Dendritic cell treated with granulocyte-macrophage colony-stimulating factor and Interleukin-4, amounts not matched to agents 40 ng/mL and 50 ng/mL, for 4 days (primary cell): ENCODE data around the gene ANAPC10.

ENCODE experiments used
- H3K27ac Mint-ChIP-seq: one replicate; pipeline ENCODE4 v1.8.0; 2022; ENCODE audit warnings: mild to moderate bottlenecking, mixed read lengths
- H3K27me3 Mint-ChIP-seq: one replicate; pipeline ENCODE4 v1.8.0; 2022; ENCODE audit warnings: mild to moderate bottlenecking, mixed read lengths
- H3K36me3 Mint-ChIP-seq: one replicate; pipeline ENCODE4 v1.8.0; 2022; ENCODE audit warnings: low read depth, mixed read lengths
- H3K4me1 Mint-ChIP-seq: one replicate; pipeline ENCODE4 v1.8.0; 2022; ENCODE audit warnings: low read depth, mixed read lengths
- H3K4me3 Mint-ChIP-seq: one replicate; pipeline ENCODE4 v1.8.0; 2022; ENCODE audit warnings: mild to moderate bottlenecking, moderate library complexity, mixed read lengths
- H3K9me3 Mint-ChIP-seq: one replicate; pipeline ENCODE4 v1.8.0; 2022; ENCODE audit warnings: mixed read lengths
- intact Hi-C: fragments of 100-400 bp; cut with micrococcal nuclease; formaldehyde crosslinking; loops from one replicate; pipeline ENCODE4 v1.15.0; 2022

ANAPC10 gene

GRCh38 chr4:145056325-145057130 lies 41.5 kb downstream of the ANAPC10 start:
- no peaks in the 10 kb centered on the region for H3K9me3 Mint-ChIP-seq
- no peaks in the 10 kb centered on the region for H3K27me3 Mint-ChIP-seq
- H3K27ac Mint-ChIP-seq = no peak overlapping the region
- intact Hi-C loops = loop anchor here (10.0 kb wide), 1 partner anchor 152 kb away; no protein-coding TSS in a partner anchor
- no peak overlapping the region for H3K4me3 Mint-ChIP-seq
- H3K4me1 Mint-ChIP-seq = peaks cover 13% of the 10 kb centered on the region
- H3K36me3 Mint-ChIP-seq = peaks cover 16% of the 10 kb centered on the region

DNA sequence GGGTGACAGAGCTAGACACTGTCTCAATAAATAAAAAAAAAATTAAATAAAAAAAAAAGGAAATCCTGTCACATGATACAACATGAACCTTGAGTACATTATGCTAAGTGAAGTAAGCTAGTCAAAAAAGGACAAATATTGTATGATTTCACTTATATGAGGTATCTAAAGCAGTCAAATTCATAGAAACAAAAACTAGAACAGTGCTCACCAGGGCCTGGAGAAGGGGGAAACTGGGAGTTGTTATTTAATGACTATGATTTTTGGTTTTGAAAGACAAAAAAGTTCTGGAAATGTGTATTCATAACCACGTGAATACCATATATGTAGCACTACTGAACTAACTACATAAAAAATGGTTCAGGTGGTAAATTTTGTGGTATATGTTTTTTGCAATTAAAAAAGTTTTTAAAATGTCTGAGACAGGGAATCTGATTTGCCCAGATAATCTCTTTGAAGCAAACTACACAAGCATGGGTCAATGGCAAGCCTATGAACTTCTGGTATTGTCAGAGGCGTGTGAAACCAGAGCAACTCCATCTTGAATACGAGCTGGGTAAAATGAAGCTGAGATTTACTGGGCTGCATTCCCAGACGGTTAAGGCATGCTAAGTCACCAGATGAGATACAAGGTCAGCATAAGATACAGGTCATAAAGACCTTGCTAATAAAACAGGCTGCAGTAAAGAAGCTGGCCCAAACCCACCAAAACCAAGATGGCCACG lies 42.3 kb downstream of the ANAPC10 start:
- Mint-ChIP-seq H3K27me3 (no peaks in the 10 kb centered on the region), H3K9me3 (no peaks in the 10 kb centered on the region), H3K4me1 (peaks cover 13% of the 10 kb centered on the region), H3K27ac (no peak overlapping the region), H3K36me3 (peaks cover 21% of the 10 kb centered on the region), H3K4me3 (no peak overlapping the region)
- intact Hi-C loops = loop anchor here (10.0 kb wide), 1 partner anchor 151 kb away; no protein-coding TSS in a partner anchor

- Mint-ChIP-seq H3K27me3 (no peaks in the 10 kb centered on the region), H3K36me3 (peaks cover 22% of the 10 kb centered on the region), H3K9me3 (no peaks in the 10 kb centered on the region), H3K27ac (no peak overlapping the region), H3K4me3 (no peak overlapping the region), H3K4me1 (no peaks in the 10 kb centered on the region)
- intact Hi-C loops = no loop called here
Measured at GRCh38 chr4:145049241-145049640, 48.8 kb downstream of the ANAPC10 start.

DNA sequence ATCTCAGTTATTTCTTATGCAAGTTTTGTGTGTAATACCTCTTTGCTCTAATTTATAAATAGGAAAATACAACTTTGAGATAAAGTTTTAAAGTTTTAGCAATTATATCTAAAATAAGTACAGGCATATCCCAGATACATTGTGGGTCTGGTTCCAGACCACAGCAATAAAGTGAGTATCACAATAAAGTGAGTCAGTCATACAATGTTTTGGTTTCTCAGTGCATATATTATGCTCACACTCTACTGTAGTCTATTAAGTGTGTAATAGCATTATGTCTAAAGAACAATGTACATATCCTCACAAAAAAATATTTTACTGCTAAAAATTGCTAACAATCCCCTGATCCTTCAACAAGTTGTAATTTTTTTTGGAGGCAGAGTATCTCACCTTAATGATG lies 49.2 kb downstream of the ANAPC10 start:
- peaks cover 18% of the 10 kb centered on the region for H3K36me3 Mint-ChIP-seq
- no peaks in the 10 kb centered on the region for H3K4me1 Mint-ChIP-seq
- H3K27me3 Mint-ChIP-seq = no peaks in the 10 kb centered on the region
- H3K9me3 Mint-ChIP-seq = no peaks in the 10 kb centered on the region
- no peak overlapping the region for H3K4me3 Mint-ChIP-seq
- H3K27ac Mint-ChIP-seq = no peak overlapping the region
- intact Hi-C loops = no loop called here

DNA sequence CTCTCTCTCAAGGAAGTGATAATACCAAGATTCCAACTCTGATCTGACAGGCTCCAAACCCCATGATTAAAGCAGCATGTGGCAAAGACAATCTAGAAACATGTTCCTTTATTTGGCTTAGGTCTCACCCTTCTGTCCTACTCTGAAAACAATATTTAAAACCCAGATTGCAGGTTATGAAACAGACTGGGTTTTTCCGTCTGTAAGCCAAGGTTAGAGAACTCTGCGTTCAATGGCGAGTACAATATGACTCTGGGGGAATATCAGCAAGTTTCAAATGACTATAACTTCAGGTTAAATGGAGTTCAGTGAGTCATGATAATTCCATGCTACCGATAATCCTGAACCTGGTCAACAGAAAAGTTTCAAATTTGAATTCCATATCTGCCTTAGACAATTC lies 50.8 kb downstream of the ANAPC10 start:
- Mint-ChIP-seq H3K9me3 (no peaks in the 10 kb centered on the region), H3K36me3 (peaks cover 16% of the 10 kb centered on the region), H3K4me1 (no peaks in the 10 kb centered on the region), H3K27me3 (no peaks in the 10 kb centered on the region), H3K27ac (no peak overlapping the region), H3K4me3 (no peak overlapping the region)
- intact Hi-C loops = no loop called here

DNA sequence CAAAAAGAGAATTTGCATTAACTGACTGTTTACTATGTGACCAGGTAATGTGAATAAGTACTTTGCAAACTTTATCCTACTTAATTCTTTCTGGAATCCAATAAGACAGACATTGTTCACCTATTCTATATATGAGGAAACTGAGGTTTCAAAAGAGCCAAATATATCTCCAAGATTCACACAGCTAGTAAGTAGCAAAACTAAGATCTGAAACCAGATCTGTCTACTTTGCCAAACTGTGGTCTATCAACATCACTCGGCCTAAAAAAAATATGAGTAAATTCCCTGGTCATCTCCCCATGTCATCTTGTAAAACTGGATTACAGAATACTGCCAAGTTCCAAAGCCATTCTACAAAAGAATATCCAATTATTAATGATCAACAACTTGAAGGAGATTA lies 52.8 kb downstream of the ANAPC10 start:
- Mint-ChIP-seq H3K4me3 (no peak overlapping the region), H3K9me3 (no peaks in the 10 kb centered on the region), H3K36me3 (peaks cover 9% of the 10 kb centered on the region), H3K27ac (no peak overlapping the region), H3K27me3 (no peaks in the 10 kb centered on the region), H3K4me1 (no peaks in the 10 kb centered on the region)
- intact Hi-C loops = no loop called here

DNA sequence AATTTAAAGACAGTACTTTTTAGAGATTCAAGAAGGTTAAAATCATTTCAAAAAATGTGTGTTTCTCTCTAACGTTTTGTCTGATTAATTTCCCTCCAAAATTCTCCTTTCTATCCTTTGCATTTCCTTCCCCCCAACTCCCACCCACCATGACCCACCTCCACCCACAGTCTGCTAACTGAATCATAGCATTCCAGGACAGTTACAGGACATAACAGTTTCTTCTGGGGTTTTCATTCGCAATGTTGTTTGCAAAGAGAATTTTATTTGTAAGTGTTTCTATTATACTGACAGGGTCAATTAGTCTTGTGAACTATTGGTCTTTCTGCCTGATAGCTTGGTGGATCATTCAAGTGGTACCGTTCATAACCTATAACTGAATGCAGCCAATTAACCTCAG lies 53.7 kb downstream of the ANAPC10 start:
- H3K4me3 Mint-ChIP-seq = no peak overlapping the region
- H3K27me3 Mint-ChIP-seq = no peaks in the 10 kb centered on the region
- H3K27ac Mint-ChIP-seq = no peak overlapping the region
- H3K9me3 Mint-ChIP-seq = no peaks in the 10 kb centered on the region
- peaks cover 5% of the 10 kb centered on the region for H3K4me1 Mint-ChIP-seq
- intact Hi-C loops = no loop called here
- peaks cover 2% of the 10 kb centered on the region for H3K36me3 Mint-ChIP-seq

- intact Hi-C loops = no loop called here
Measured at GRCh38 chr4:145043306-145043705, 54.7 kb downstream of the ANAPC10 start.

GRCh38 chr4:145042601-145043285 lies 55.3 kb downstream of the ANAPC10 start:
- H3K9me3 Mint-ChIP-seq = no peaks in the 10 kb centered on the region
- no peak overlapping the region for H3K4me3 Mint-ChIP-seq
- intact Hi-C loops = no loop called here
- no peaks in the 10 kb centered on the region for H3K36me3 Mint-ChIP-seq
- H3K27me3 Mint-ChIP-seq = no peaks in the 10 kb centered on the region
- H3K4me1 Mint-ChIP-seq = peaks cover 10% of the 10 kb centered on the region
- H3K27ac Mint-ChIP-seq = no peak overlapping the region

More at GRCh38 chr4:145043306-145043705, 54.7 kb downstream of the ANAPC10 start:
- Mint-ChIP-seq H3K4me1 (peaks cover 10% of the 10 kb centered on the region), H3K27ac (no peak overlapping the region), H3K4me3 (no peak overlapping the region), H3K27me3 (no peaks in the 10 kb centered on the region), H3K36me3 (no peaks in the 10 kb centered on the region), H3K9me3 (no peaks in the 10 kb centered on the region)

- Mint-ChIP-seq H3K9me3 (no peaks in the 10 kb centered on the region), H3K4me1 (peaks cover 15% of the 10 kb centered on the region), H3K4me3 (no peak overlapping the region), H3K36me3 (no peaks in the 10 kb centered on the region), H3K27ac (no peak overlapping the region), H3K27me3 (no peaks in the 10 kb centered on the region)
- intact Hi-C loops = no loop called here
Measured at GRCh38 chr4:145041378-145041777, 56.6 kb downstream of the ANAPC10 start.

DNA sequence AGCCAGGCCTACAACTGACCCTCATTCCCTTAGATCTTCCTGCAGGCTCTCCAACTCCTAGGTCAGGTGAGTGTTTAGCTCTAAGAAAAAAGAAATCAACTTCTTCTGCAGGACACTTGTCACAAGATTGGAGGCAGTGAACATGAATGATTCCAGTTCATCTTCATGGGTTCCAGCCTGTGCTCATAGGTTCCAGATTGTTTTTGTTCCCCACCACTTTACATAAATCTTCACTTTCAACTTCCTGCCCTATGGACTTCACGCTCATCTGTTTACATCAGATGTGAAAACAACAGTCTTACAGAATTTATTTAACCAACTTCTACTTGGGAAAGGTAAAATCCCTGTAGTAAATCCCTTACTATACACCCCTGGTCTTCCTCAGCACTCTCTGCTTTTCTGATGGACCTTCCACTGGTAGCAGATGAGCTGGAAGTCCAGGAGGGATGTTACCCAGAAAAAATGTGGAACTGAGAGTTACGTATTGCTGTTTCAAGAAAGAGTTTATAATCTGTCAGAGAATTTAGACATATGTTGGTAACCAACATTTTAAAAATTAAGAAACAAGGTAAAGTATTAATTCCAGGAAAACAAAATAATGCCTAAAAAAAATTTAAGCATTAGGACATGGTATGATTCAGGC lies 62.4 kb downstream of the ANAPC10 start:
- Mint-ChIP-seq H3K4me1 (peaks cover 45% of the 10 kb centered on the region), H3K9me3 (peaks cover 9% of the 10 kb centered on the region), H3K27ac (peak overlapping the region; percentile 66), H3K4me3 (no peak overlapping the region), H3K27me3 (no peaks in the 10 kb centered on the region), H3K36me3 (peaks cover 27% of the 10 kb centered on the region)
- intact Hi-C loops = no loop called here

- Mint-ChIP-seq H3K27ac (peak overlapping the region; percentile 66), H3K4me3 (no peak overlapping the region), H3K9me3 (peaks cover 10% of the 10 kb centered on the region), H3K4me1 (peaks cover 45% of the 10 kb centered on the region), H3K36me3 (peaks cover 30% of the 10 kb centered on the region), H3K27me3 (no peaks in the 10 kb centered on the region)
- intact Hi-C loops = no loop called here
Measured at GRCh38 chr4:145034727-145035211, 63.2 kb downstream of the ANAPC10 start.

DNA sequence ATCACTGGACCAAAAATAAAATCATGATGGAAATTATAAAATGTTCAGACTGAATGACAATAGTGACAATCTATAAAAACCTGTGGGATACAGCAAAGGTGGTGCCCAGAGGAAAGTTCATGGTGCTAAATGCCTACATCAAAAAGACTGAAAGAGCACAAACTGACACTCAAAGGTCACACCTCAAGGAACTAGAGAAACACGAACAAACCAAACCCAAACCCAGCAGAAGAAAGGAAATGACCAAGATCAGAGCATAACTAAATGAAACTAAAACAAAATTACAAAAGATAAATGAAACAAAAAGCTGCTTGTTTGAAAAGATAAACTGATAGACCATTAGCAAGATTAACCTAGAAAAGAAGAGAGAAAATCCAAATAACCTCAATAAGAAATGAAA lies 78.7 kb downstream of the ANAPC10 start:
- H3K4me3 Mint-ChIP-seq = no peak overlapping the region
- H3K36me3 Mint-ChIP-seq = peaks cover 45% of the 10 kb centered on the region
- peaks cover 52% of the 10 kb centered on the region for H3K9me3 Mint-ChIP-seq

More for the DNA sequence above, 78.7 kb downstream of the ANAPC10 start:
- Mint-ChIP-seq H3K27me3 (no peaks in the 10 kb centered on the region), H3K27ac (no peak overlapping the region), H3K4me1 (peaks cover 15% of the 10 kb centered on the region)
- intact Hi-C loops = no loop called here
